HG03457 (cell line): ENCODE data around the gene FNDC3A.
"Not testable (repeated sequence)": the region's sequence is repeated elsewhere in the genome, so short reads cannot be mapped to it uniquely, and the experiment has no call there.

Experiments
- ATAC-seq: cut with Tn5 transposase; IDR thresholded peaks from one replicate; pipeline ENCODE4 v1.9.1; 2021; ENCODE audit warnings: moderate number of reproducible peaks; ENCODE audit not compliant: unreplicated experiment

The FNDC3A gene

DNA sequence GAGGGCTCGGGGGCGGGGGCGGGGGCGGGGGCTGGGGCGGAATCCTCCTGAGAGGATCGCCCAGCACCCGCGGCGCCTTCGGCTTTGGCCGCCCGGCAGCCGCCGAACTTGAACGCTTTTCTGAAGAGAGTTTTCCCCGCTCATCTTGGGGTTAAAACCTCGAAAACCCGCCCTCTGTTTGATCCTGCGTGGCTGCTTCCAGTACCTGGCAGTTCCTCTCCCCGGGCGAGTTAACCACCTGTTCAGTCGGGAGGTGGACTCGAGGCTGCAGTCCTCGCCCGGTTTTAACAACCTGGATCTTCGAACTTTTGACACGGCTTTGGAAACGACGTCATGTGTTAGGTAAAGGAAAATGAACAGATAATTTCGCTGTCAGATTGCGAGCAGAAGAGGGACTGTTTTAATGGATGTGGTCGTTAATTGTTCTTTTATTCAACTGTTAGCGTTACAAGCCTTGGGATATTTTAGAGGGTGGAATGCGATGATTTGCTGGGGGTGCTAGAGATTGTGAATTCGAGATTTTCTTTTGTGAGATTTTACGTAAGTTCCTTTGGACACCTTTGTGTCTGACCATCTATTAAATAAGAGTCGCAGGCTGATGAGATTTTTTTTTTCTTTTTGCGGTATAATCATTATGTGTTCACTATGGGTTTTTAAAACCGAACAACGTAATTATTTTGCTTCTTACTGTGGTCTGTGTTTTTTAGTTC lies 1.0 kb downstream of the FNDC3A start:
- no peak for ATAC-seq

DNA sequence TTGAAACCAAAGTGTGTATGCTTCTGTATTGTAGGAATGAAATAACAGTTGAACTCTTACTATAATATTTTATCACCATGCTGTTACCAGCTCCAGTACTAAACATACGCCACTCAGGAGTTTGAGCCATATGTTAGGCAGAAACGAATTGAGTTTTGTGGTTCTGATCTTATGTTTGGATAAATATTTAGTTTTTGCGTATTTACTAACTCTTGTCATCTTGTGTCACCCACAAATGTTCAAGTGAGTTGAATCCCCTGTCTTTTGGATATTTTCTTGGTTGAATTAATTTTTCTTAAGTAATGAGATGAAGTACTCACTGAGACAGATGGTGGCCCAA lies 1.5 kb downstream of the FNDC3A start:
- ATAC-seq: no peak

DNA sequence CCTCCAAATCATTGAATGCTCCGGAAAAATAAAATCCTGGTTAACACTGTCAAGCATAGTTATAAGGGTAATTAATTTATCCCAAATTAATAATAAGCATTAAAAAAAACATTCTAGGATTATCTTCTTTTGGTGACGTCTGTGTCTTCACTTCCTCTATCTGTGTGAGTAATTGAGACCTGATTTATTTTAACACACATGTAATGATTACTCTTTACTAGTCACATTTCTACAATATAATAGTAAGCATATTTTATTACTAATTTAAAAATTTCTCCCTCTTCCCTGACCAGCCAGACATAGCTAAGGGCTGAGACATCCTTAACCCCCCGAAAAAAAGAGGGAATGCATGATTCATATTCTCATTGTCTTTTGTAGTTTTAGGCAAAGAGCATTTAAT lies 2.3 kb downstream of the FNDC3A start:
- ATAC-seq: no peak

DNA sequence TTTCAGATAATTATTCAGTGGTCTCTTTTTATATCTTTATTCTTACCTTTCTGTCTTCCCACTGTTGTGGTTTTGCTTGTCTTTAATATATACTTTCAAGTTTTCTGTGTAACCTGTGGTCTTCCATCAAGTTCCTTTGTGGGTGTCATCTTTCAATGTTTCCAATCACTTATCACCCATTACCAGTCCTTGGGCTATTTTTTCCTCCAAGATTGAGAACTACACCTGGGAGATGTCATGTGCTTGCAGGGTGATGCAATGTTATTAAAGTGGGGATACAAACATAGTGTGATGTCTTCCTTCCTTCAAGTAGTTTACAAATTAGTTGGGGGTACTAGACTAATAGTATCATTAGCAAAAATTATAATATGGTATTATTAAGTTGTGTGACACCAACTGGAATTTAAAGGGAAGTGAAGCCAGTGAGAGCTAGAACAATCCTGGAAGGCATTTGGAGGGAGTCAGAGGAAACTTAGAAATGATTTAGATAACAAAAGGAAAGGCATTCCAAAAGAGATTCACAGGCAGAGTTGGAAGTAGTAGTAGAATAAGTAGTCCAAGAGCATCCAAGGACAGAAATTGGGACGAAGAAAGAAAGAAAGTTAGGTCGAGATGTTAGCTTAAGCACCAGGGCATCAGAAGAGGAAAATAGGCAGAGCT lies 3.4 kb downstream of the FNDC3A start:
- ATAC-seq: no peak

DNA sequence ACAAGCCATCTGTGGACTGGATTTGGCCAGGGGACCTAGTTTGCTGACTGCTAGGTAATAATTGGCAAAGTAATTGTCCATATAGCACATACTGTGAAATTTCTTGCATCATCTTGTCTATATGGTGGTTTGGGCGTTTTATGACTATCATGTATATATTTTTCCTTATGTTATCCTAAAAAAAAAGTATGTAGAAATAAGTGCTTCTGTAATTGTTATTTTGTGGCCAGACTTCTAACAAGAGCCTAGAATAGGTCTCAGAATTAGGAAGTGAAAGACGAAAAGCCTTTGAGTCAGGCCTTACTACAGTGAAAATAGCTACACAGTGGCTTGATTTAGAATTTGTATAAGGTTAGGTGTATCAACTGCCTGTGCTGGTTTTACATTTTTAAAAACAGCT lies 4.2 kb downstream of the FNDC3A start:
- peak; percentile 41 for ATAC-seq

DNA sequence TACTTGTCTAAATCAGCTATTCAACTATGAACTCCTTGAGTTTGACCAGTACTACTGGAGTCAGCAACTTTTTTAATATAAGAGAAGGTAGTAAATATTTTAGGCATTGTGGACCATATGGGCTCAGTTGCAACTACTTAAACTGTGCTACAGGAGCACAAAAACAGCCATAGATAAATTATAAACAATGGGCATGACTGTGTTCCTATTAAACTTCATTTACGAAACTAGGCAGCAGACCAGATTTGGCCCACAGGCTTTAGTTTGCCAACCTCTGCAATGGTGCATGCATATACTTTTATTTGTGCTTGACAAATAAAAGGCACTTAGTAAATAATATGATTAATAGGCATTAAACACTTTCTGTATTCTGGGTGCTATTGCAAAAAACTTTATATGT lies 7.6 kb downstream of the FNDC3A start:
- no peak for ATAC-seq

DNA sequence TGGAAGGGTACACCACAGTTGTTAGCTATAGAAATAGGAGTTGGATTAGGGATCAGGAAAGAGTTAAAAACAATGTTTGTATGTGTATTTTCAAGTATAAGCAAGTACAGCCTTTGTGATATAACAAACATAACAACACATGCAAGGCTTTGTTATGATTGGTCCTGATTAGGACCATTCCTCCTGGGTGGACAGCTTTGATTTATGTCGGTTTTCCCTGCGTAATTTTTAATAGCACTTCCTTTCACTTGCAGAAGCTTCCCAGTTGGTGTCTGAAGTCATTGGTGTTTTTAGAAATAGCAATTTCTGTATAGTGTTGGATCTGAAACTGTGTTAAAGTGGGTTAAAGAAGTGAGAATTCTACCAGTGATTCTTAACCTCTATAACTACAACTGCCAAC lies 10.0 kb downstream of the FNDC3A start:
- no peak for ATAC-seq

DNA sequence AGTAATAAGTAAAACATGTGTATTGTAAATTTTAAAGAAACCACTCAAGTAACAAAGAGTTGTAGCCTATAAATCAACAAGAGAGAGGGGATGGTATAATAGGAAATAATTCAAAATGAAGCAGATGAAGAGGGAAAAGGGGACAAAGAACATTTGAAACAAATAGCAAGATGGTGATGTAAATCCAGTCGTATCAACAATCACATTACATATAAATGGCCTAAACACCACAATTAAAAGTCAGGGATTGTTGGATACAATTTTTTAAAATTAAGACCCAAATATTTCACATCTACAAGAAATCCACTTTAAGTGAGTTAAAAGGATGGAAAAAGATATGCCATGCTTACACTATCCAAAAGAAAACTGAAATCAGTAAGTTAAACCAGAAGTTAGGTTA lies 15.2 kb downstream of the FNDC3A start:
- no peak for ATAC-seq

DNA sequence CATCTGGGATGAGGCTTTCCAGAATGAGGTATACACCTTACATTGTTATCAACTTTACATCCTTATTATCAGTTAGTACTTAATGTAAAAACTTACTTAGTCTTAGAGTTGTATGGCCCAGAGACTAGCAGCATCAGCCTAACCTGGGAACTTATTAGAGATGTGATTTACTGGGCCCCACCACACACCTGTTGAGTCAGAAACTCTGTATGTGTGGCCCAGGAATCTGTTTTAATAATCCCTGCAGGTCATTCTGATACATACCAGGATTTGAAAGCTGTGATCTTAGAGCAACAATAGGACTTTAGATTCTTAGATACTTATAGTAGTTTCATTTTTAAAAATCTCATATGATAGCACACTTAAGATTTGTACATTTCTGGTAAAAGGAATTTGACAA lies 17.4 kb downstream of the FNDC3A start:
- no peak for ATAC-seq

DNA sequence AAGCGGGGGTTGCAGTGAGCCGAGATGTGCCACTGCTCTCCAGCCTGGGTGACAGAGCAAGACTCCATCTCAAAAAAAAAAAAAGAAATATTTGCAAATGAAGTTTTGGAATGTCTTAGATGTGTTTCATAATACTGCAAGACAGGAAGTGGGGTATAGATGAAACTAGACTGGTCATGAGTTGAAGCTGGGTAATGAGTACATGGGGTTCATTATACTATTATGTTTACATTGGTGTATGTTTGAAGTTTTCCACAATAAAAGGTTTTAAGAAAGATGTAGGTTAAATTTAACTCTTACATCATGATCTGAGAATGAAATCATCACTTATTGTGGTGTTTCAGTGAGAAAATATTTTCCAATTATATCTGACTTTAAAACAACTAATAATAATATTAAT lies 19.0 kb downstream of the FNDC3A start:
- ATAC-seq: peak; percentile 81

DNA sequence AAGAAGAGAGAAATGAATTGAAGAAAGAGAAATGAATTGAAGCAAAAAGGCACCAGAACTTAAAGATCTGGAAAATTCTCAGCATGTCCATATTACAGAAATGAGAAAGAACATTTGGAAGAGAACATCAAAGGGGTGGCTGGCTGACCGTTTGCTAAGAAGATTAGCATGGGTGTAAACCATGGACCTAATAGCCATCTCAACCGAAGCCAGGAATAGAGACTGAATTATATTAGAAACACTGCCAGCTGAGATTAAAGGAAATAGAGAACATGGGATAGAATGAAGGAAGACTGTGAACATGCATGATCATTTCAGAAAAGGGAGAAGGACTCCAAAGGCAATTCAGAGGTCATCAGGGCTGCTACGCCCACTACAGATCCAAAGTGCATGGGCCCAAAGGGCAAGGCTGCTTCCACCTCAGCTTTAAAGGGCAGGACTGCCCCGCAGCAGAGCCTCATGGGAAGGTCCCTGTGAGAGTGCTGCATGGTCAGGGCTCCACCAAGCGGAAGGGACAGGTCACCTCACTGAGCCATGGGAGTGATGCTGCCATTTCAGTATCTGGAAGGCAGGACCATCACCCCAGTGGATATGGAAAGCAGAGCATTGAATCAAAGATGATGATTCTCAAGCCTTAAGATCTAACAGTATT lies 23.1 kb downstream of the FNDC3A start:
- no peak for ATAC-seq

DNA sequence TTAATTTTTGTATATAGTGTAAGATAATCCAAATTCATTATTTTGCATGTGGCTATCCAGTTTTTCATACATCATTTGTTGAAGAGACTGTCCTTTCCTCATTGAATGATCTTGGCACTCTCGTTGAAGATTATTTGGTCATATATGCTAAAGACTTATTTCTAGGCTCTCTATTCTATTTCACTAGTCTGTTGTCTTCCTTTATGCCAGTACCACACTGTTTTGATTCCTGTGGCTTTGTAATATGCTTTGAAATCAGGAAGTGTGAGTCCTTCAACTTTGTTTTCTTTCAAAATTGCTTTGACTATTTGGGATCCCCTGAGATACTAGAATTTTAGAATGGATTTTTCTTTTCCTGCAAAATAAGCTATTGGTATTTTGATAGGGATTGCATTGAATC lies 24.5 kb downstream of the FNDC3A start:
- no peak for ATAC-seq

DNA sequence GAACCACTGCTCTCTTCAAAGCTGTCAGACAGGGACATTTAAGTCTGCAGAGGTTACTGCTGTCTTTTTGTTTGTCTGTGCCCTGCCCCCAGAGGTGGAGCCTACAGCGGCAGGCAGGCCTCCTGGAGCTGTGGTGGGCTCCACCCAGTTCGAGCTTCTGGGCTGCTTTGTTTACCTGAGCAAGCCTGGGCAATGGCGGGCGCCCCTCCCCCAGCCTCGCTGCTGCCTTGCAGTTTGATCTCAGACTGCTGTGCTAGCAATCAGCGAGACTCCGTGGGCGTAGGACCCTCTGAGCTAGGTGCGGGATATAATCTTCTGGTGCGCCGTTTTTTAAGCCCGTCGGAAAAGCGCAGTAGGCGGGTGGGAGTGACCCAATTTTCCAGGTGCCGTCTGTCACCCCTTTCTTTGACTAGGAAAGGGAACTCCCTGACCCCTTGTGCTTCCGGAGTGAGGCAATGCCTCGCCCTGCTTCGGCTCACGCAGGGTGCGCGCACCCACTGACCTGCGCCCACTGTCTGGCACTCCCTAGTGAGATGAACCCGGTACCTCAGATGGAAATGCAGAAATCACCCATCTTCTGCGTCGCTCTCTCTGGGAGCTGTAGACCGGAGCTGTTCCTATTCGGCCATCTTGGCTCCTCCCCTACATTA lies 43.4 kb downstream of the FNDC3A start:
- ATAC-seq: not testable (repeated sequence)

DNA sequence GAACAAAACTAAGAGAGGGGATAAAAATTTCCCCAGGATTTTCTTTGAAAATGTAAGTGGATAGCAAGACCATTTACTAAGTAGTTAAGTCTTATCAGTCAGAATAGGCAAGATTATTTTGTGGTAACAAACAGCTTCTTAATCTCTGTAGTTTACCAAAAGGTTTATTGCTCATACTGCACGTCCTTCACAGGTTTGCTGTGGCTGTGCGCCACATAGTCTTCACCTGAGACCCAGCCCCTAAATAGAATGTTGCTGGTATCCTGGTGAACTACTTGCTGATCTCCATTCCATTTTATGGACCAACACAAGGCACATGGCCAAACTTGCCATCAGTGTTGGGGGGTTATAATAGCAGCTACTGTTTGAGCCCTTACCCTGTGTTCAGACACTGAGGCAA lies 44.6 kb downstream of the FNDC3A start:
- ATAC-seq: no peak

DNA sequence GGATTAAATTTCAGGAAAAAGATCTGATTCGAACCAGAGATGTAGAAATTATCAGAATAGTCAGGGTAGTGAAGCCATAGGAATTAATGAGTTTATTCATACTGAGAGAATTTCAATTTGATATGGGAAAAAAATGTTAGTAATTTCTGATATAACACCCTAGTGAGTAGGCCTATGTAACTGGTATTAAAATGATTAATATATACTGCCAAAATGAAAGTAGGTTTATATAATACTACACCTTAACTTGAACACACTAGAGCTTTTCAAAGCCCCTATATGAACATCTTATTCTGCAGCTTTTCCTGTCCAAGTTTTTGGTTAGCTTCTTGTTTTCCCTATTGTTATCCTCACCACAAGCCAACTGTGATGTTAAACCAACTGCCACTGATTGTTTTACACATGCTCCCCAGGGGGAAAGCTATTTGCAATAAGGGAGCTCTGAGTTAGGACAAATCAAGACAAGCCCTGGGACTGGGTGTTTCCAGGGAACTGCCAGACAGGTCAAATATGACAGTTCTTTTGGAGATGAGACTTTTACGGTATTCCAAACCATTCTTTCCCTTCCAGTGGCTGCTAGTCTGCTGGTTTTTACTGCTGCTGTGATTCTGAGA lies 45.3 kb downstream of the FNDC3A start:
- ATAC-seq: no peak

DNA sequence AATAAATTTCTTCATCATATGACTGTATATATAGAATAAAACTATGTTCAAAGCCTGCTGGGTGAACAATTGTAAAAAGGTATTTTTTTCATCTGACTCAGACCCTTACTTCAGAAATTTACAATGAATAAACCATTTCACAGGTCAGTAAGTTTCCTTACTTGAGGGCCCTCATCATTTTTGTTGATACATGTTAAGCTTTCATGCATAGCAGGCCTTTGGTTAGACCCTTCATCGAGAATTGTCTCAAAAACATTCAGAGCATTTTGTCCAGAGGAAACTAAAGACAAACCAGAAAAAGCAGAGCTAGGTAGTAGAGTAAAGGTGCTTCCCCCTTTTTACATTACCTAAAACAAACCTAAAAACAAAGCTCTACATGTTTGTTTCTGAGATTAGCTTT lies 46.2 kb downstream of the FNDC3A start:
- ATAC-seq: no peak

DNA sequence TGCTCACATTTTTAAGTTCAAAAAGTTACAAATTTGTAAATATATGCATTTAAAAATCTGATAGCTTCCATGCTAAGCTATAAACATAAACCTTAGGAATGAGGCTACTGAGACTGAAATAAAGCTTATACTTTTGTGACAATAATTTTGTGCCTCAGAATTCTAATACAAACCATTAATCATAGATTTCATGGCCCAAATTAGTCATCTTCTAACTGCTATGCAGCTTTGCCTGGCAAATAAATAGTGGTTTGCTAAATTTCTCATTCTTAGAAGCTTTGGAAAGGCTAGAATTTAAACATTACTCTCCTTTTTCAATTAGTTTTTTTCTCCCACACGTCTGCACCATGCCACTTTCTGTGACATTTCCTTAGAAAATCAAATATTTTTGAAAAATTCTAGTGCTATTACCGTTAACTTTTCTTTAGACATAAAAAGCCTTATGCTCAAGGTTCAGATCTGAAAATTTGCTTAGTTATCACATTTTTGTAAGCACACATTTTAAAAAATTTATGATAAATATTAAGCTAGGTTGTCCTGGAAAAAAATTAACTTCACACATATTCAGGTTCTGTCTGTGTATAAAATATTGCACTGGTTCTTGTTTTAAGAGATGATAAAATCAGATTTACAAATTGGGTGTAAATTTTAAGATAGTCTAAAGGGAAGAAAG lies 46.9 kb downstream of the FNDC3A start:
- ATAC-seq: no peak

DNA sequence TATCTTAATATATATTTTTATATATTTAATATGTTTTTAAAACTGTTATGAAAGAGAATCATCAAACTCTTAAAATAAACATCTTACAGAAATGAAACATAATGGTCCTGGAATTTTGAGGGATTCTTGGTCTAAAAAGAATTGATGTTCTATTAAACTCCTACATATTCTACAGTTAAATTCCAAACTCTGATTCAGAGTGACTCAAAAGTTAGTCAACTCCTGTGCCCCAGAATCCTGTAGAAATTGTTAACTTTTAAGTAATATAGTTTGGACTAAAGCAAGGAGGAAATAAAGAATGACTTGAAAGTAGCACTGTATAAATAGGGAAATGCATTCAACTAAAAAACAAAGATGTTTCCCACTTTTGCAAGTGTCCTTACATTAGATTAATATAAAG lies 47.7 kb downstream of the FNDC3A start:
- ATAC-seq: no peak

DNA sequence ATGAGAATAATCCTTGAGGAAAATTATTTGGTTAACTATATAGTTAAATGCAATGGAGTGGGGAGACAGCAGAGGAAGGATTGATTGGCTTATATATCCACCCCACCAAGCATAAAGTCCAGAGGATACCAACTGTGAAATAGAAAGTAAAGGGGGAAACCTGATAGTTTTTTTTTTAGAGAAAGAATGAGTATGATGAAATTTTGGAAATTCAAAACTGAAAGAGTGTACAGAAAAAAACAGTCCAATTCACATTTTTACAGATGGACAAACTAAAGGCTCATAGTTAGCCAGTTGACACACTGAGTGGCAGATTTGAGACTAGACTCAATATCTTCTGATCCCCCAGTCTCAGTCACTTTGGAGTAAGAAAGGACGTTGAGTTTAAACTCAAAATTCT lies 51.1 kb downstream of the FNDC3A start:
- ATAC-seq: no peak

DNA sequence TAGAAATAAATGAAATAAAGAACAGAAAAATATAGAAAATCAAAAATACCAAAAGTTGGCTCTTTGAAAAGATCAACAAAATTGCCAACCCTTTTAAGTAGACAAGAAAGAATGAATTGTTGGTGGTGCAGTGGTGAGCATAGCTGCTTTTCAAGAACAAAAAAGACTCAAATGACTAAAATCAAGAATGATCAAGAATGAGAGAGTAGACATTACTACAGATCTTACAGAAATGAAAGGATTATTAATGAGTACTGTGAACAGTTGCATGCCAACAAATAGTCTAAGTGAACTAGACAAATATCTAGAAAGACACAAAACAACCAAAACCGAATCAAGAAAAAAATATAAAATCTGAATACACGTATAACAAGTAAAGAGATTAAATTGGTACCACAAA lies 53.9 kb downstream of the FNDC3A start:
- ATAC-seq: no peak

DNA sequence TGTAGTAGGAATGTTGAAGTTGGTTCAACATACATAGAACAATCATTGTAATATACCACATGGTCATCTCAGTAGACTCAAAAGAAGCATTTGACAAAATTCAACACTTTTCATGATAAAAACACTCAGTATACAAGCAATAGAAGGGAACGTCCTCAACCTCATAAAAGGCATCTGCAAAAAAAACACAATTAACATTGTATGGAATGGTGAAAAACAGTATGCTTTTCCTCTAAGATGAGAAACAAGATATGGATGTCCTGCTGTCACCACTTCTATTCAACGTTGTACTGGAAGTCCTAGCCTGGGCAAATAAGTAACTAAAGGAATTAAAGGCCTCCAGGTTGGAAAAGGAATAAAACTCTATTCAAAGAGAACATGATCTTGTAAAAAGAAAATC lies 54.5 kb downstream of the FNDC3A start:
- ATAC-seq: no peak
